Measurements from ENCODE around the gene PRX. TPM values are rescaled to one million over a fixed set of nuclear protein-coding genes. Genes with fewer than 3 reads are reported as not detected.
"Not testable (repeated sequence)": the region's sequence is repeated elsewhere in the genome, so short reads cannot be mapped to it uniquely, and the experiment has no call there.

The PRX gene, protein sequence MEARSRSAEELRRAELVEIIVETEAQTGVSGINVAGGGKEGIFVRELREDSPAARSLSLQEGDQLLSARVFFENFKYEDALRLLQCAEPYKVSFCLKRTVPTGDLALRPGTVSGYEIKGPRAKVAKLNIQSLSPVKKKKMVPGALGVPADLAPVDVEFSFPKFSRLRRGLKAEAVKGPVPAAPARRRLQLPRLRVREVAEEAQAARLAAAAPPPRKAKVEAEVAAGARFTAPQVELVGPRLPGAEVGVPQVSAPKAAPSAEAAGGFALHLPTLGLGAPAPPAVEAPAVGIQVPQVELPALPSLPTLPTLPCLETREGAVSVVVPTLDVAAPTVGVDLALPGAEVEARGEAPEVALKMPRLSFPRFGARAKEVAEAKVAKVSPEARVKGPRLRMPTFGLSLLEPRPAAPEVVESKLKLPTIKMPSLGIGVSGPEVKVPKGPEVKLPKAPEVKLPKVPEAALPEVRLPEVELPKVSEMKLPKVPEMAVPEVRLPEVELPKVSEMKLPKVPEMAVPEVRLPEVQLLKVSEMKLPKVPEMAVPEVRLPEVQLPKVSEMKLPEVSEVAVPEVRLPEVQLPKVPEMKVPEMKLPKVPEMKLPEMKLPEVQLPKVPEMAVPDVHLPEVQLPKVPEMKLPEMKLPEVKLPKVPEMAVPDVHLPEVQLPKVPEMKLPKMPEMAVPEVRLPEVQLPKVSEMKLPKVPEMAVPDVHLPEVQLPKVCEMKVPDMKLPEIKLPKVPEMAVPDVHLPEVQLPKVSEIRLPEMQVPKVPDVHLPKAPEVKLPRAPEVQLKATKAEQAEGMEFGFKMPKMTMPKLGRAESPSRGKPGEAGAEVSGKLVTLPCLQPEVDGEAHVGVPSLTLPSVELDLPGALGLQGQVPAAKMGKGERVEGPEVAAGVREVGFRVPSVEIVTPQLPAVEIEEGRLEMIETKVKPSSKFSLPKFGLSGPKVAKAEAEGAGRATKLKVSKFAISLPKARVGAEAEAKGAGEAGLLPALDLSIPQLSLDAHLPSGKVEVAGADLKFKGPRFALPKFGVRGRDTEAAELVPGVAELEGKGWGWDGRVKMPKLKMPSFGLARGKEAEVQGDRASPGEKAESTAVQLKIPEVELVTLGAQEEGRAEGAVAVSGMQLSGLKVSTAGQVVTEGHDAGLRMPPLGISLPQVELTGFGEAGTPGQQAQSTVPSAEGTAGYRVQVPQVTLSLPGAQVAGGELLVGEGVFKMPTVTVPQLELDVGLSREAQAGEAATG (N-terminal part only)
- 0.83 and 0.87 TPM in 2 replicates for total RNA-seq

DNA sequence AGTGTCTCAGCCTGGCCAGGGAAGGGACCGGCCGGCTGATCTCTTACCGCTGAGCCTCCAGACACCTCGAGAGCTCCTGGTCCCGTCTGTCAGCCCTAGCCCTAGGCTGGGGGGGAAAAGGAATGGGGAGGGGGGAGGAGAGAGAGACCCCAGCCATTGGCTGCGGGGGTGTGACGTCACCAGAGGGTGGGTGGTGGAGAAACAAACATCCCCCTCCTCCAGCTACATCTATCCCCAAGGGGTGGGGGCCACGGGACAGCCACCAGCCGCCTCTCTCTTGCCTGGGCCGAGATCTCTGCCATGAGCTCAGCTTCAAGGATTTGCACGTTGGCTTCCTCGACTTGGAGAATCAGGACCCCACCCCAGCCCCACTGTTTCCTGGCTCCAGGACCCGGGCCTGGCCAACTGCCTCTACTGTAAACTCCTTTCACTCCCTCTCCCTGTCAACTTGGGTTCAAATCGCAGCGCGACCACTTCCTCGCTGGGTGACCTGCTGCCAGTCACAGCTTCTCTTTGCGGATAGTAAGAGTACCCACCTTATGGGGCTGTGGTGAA is at the start of gene PRX:
Gene PRX (minus strand): TSS at position 88 of the 555 bp plus-strand sequence. CDS start 5,446 bp downstream, outside the sequence.
- Mint-ChIP-seq H3K36me3 (ENCODE audit: low read depth) (no peaks in the 10 kb centered on the region), H3K4me1 (ENCODE audit: low read depth) (peaks cover 11% of the 10 kb centered on the region), H3K27me3 (ENCODE audit: low read depth) (no peaks in the 10 kb centered on the region), H3K9me3 (no peaks in the 10 kb centered on the region), H3K4me3 (ENCODE audit: low read depth) (no peak within 1 kb of the TSS), H3K27ac (no peak within 1 kb of the TSS)
- DNase-seq (ENCODE audit: low spot score), result no peak
- intact Hi-C loops (cut with micrococcal nuclease), result no loop called here

DNA sequence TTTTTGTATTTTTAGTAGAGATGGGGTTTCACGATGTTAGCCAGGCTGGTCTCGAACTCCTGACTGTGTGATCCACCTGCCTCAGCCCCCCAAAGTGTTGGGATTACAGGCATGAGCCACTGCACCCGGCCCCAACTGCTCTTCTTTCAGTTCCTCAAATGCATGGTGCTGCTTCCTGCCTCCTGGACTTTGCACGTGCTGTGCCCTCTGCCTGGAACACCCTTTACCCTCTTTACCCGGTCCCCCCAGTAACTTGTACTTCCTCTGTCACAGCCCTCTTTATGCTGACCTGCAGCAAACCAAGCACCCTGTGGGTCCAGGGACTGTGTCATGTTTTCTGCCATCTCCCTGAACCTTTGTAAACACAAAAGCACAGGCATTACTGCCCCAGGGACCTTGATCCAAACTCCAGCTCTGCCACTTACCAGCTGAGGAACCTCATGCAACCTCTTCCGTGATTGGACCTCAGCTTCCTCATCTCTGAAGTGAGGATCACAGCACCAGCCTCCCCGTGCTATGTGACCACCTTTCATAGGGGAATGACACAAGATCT is 48.6 kb upstream of the PRX start:
- no peak overlapping the region for H3K27ac Mint-ChIP-seq
- peaks cover 7% of the 10 kb centered on the region for H3K27me3 Mint-ChIP-seq (ENCODE audit: low read depth)
- H3K9me3 Mint-ChIP-seq, result no peaks in the 10 kb centered on the region
- H3K4me1 Mint-ChIP-seq (ENCODE audit: low read depth), result peaks cover 21% of the 10 kb centered on the region
- DNase-seq (ENCODE audit: low spot score), result no peak
- peaks cover 5% of the 10 kb centered on the region for H3K36me3 Mint-ChIP-seq (ENCODE audit: low read depth)
- no peak overlapping the region for H3K4me3 Mint-ChIP-seq (ENCODE audit: low read depth)
- intact Hi-C loops (cut with micrococcal nuclease), result no loop called here

DNA sequence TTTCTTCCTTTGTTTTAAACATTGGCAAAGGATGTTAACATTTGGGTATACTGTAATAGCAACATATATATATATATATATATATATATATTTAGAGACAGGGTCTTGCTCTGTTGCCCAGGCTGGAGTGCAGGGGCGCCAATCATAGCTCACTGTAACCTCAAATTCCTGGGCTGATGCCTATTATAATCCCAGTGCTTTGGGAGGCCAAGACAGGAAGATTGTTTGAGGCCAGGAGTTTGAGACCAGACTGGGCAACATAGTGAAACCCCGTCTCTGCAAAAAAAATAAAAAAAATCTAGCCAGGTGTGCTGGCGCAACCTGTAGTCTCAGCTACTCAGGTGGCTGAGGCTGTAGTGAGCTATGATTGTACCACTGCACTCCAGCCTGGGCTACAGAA is 47.0 kb upstream of the PRX start:
- H3K4me1 Mint-ChIP-seq (ENCODE audit: low read depth), result peaks cover 9% of the 10 kb centered on the region
- intact Hi-C loops (cut with micrococcal nuclease), result no loop called here
- no peaks in the 10 kb centered on the region for H3K36me3 Mint-ChIP-seq (ENCODE audit: low read depth)
- no peaks in the 10 kb centered on the region for H3K9me3 Mint-ChIP-seq
- no peak overlapping the region for H3K4me3 Mint-ChIP-seq (ENCODE audit: low read depth)
- no peaks in the 10 kb centered on the region for H3K27me3 Mint-ChIP-seq (ENCODE audit: low read depth)
- no peak overlapping the region for H3K27ac Mint-ChIP-seq
- DNase-seq (ENCODE audit: low spot score), result no peak

DNA sequence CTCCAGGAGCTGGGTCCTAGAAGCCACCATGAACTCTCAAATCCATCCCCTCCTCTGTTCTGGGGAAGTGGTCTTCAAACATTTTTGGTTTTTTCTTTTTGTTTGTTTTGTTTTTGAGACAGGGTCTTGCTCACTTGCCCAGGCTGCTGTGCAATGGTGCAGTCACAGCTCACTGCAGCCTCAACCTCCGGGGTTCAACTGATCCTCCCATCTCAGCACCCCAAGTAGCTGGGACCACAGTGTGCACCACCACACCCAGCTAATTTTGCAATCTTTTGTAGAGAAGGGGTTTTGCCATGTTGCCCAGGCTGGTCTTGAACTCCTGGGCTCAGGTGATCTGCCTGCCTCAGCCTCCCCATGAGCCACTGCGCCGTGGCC is 45.4 kb upstream of the PRX start:
- Mint-ChIP-seq H3K36me3 (ENCODE audit: low read depth) (no peaks in the 10 kb centered on the region), H3K27ac (no peak overlapping the region), H3K4me1 (ENCODE audit: low read depth) (peaks cover 3% of the 10 kb centered on the region), H3K9me3 (no peaks in the 10 kb centered on the region), H3K4me3 (ENCODE audit: low read depth) (no peak overlapping the region), H3K27me3 (ENCODE audit: low read depth) (no peaks in the 10 kb centered on the region)
- intact Hi-C loops (cut with micrococcal nuclease), result no loop called here
- no peak for DNase-seq (ENCODE audit: low spot score)

DNA sequence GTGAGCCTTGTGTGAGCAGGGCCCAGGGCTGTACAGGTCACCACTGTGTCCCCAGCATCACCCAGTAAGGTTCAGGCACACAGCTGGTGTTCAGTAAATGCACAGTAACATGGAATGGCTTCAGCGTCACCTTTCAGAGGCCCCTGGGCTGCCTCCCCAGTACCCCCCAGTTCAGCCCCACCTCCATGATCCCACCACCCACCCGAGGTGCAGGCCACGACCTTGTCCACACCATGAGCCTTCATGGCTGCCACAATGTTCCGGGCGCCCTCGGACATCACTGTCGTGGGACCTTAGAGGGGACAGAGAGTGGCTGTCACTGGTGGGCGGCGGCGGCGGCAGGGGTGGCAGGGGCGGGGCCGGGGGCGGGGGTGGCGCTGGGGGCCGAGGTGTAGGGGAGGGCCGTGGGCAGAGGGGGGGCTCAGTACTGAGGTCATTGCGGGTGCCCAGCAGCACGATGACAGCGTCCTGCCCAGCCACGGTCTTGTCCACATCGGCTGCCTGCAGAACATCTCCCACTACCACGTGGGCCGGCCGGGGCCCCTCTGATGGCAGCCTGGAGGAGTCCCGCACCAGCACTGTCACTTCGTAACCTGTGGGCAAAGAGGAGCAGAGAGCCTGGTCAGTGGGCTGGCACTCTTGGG is 44.9 kb upstream of the PRX start:
- Mint-ChIP-seq H3K9me3 (no peaks in the 10 kb centered on the region), H3K27ac (no peak overlapping the region), H3K36me3 (ENCODE audit: low read depth) (no peaks in the 10 kb centered on the region), H3K4me1 (ENCODE audit: low read depth) (peaks cover 2% of the 10 kb centered on the region), H3K4me3 (ENCODE audit: low read depth) (no peak overlapping the region), H3K27me3 (ENCODE audit: low read depth) (no peaks in the 10 kb centered on the region)
- intact Hi-C loops (cut with micrococcal nuclease), result no loop called here
- no peak for DNase-seq (ENCODE audit: low spot score)

DNA sequence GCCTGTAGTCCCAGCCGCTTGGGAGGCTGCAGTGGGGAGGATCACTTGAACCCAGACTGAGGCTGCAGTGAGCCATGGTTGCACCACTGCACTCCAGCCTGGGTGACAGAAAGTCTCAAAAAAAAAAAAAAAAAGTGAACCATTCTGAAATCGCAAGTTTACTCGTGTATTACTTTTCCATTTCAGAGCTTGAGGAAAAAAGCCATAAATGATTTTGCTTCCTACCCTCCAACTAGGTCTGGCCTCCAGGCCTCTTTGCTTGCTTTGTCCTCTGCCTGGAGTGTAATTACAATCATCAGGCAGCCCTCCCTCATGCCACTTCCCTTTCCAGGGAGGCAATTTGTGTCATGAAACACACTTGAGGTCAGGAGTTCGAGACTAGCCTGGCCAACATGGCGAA is 43.9 kb upstream of the PRX start:
- Mint-ChIP-seq H3K36me3 (ENCODE audit: low read depth) (no peaks in the 10 kb centered on the region), H3K4me3 (ENCODE audit: low read depth) (no peak overlapping the region), H3K27ac (no peak overlapping the region), H3K4me1 (ENCODE audit: low read depth) (no peaks in the 10 kb centered on the region), H3K9me3 (no peaks in the 10 kb centered on the region), H3K27me3 (ENCODE audit: low read depth) (no peaks in the 10 kb centered on the region)
- intact Hi-C loops (cut with micrococcal nuclease), result no loop called here
- no peak for DNase-seq (ENCODE audit: low spot score)

DNA sequence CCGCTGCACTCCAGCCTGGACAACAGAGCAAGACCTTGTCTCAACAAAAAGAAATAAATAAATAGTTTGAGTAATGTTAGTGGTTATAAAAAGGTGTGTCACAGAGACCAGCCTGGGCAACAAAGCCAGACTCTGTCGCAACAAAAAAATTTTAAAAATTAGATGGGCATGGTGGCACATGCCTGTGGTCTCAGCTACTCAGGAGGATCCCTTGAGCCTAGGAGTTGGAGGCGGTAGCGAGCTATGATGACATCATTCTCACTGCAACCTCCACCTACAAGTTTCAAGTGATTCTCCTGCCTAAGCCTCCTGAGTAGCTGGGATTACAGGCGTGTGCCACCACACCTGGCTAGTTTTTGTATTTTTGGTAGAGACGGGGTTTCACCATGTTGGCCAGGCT is 40.8 kb upstream of the PRX start:
- intact Hi-C loops (cut with micrococcal nuclease); H3K4me3 Mint-ChIP-seq (ENCODE audit: low read depth); H3K27ac Mint-ChIP-seq; H3K4me1 Mint-ChIP-seq (ENCODE audit: low read depth); H3K36me3 Mint-ChIP-seq (ENCODE audit: low read depth); DNase-seq (ENCODE audit: low spot score); H3K9me3 Mint-ChIP-seq; H3K27me3 Mint-ChIP-seq (ENCODE audit: low read depth): not testable (repeated sequence)

DNA sequence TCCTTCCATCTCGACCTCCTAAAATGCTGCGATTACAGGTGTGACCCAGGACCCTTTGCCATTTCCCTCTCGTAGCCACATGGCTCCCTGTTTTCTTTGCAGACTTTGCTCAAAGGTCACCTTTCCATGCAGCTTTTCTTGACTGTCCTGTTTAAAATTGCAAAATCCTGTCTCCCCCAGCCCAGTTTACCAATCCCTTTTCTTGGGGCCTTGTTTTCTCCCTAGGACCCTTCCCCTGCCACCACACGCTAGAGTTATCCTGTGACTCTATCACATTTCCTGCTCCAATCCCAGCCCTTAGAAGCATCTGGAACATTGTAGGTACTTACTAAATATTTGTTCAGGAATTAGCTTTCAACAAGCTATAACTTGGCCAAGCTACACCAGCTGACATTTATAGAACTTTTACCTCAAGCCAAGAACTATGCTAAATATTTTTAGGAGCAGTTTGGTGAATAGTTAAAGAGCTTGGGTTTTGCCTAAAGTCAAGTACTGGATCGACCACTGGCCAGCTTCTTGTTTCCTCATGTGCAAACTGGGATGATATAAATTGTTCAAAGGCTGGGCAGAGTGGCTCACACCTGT is 40.1 kb upstream of the PRX start:
- H3K4me1 Mint-ChIP-seq (ENCODE audit: low read depth), result no peaks in the 10 kb centered on the region
- intact Hi-C loops (cut with micrococcal nuclease), result no loop called here
- H3K36me3 Mint-ChIP-seq (ENCODE audit: low read depth), result no peaks in the 10 kb centered on the region
- H3K9me3 Mint-ChIP-seq, result no peaks in the 10 kb centered on the region
- no peaks in the 10 kb centered on the region for H3K27me3 Mint-ChIP-seq (ENCODE audit: low read depth)
- no peak overlapping the region for H3K4me3 Mint-ChIP-seq (ENCODE audit: low read depth)
- no peak overlapping the region for H3K27ac Mint-ChIP-seq
- DNase-seq (ENCODE audit: low spot score), result no peak

DNA sequence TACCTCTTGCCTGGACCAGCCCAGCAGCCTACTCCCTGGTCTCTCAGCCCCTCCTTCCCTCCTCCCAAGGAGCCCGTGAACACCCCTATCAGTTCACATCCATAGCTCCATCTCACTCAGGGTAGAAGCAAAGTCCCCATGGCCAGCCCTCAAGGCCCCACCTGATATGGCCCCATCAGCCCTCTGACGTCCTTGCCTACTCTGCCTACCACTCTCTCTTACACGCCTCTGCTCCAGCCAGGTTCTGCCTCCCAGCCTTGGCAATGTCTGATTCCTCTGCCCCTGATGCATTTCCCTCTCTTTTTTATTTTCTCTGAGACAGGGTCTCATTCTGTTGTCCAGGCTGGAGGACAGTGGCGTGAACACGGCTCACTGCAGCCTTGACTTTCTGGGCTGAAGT is 38.8 kb upstream of the PRX start:
- Mint-ChIP-seq H3K9me3 (no peaks in the 10 kb centered on the region), H3K27me3 (ENCODE audit: low read depth) (no peaks in the 10 kb centered on the region), H3K4me3 (ENCODE audit: low read depth) (no peak overlapping the region), H3K36me3 (ENCODE audit: low read depth) (no peaks in the 10 kb centered on the region), H3K4me1 (ENCODE audit: low read depth) (no peaks in the 10 kb centered on the region), H3K27ac (no peak overlapping the region)
- intact Hi-C loops (cut with micrococcal nuclease), result no loop called here
- DNase-seq (ENCODE audit: low spot score), result no peak

DNA sequence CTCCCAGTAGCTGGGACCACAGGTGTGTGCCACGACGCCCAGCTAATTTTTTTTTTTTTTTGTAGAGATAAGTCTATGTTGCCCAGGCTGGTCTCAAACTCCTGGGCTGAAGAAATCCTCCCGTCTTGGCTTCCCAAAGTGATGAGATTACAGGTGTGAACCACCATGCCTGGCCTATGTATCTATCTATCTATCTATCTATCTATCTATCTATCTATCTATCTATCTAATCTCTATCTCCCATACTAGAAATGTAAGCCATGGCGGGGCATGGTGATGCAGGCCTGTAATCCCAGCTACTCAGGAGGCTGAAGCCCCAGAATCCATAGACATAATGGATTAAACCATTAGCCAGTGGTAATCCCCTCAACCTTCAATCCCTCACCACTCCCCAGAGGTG is 37.5 kb upstream of the PRX start:
- Mint-ChIP-seq H3K4me3 (ENCODE audit: low read depth) (no peak overlapping the region), H3K27ac (no peak overlapping the region), H3K27me3 (ENCODE audit: low read depth) (no peaks in the 10 kb centered on the region), H3K36me3 (ENCODE audit: low read depth) (no peaks in the 10 kb centered on the region), H3K4me1 (ENCODE audit: low read depth) (peaks cover under 1% of the 10 kb centered on the region), H3K9me3 (no peaks in the 10 kb centered on the region)
- intact Hi-C loops (cut with micrococcal nuclease), result no loop called here
- no peak for DNase-seq (ENCODE audit: low spot score)

DNA sequence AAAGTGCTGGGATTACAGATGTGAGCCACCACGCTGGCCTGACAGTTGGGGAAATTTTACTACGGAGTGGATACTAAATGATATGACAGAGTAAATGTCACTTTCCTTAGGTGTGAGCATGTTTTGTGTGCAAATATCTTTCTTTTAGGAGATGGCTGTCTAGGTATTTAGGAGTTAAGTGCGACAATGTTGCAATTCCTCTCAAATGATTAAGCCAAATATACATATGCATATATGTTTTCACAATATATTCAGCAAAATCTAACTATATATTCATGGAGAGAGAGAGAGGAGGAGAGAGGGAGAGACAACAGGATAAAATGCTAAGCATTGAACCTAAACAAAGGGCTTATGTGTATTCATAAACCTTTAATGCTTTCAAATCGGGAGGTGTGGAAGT is 36.3 kb upstream of the PRX start:
- H3K4me3 Mint-ChIP-seq (ENCODE audit: low read depth), result no peak overlapping the region
- H3K27me3 Mint-ChIP-seq (ENCODE audit: low read depth), result no peaks in the 10 kb centered on the region
- H3K36me3 Mint-ChIP-seq (ENCODE audit: low read depth), result no peaks in the 10 kb centered on the region
- DNase-seq (ENCODE audit: low spot score), result no peak
- intact Hi-C loops (cut with micrococcal nuclease), result loop anchor here (10.0 kb wide), 1 partner anchor 305 kb away; the partner anchor contains the start of genes ACTMAP and SNRPA
- H3K27ac Mint-ChIP-seq, result no peak overlapping the region
- no peaks in the 10 kb centered on the region for H3K9me3 Mint-ChIP-seq
- peaks cover 7% of the 10 kb centered on the region for H3K4me1 Mint-ChIP-seq (ENCODE audit: low read depth)
